Activated CD4-positive, alpha-beta T cell treated with anti-CD3 and anti-CD28 coated beads, Interleukin-2, amount 50 U/mL, for 24 hours (primary cell): Measurements from ENCODE around the gene HVCN1.

Source experiments
- DNase-seq, 2 donors: peaks; one replicate each; pipeline ENCODE4 v3.0.0-alpha.2; 2020; ENCODE audit warnings: low read depth in 1 of 2, low spot score in 1 of 2

The HVCN1 gene

DNA sequence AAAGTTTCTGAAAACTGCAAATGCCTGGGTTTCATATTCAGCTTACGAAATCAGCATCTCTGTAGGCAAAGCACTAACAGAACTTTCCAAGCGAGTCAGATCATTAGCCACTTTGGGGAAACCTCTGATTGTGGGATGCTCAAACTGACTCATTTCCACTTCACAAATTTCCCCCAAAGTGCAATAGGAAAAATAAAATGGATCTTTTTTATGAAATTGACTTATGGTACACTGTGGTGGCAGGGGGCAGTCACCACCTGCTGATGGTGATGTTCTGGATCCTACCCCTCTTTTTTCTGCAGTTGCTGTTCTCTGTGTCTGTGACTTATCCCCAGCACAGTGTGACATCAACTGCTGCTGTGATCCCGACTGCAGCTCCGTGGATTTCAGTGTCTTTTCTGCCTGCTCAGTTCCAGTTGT, 69.4 kb downstream of the HVCN1 start:
- peak in 1 of 2 donors; percentile 26 for DNase-seq

DNA sequence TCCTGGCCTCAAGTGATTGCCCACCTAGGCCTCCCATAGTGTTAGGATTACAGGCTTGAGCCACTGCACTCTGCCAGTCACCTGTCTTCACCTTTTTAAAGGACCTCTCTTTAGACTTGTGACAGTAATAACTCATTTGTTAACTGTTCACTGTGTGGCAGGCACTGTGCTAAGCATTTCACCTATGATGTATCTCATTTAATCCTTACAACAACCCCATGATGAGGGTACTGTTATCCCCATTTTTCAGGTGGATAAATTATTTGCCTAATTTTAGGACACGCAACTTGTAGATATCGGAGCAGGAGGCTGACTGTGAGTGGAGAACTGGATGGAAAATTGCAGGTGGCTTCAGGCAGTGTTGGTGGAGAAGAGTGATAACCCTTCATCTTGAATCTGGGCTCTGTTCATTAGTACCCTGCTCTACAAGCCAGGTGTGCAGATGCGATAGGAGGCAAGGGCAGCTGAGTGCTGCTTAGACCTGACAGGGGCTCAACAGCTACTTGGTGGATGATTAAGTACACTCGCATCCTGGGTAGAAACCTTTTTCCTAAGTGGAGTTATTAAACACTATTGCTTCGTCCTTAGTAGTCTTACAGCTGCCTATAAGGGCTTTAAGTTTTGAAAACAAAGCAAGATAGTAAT, 72.3 kb downstream of the HVCN1 start:
- DNase-seq: no peak

- DNase-seq: no peak
Observed at GRCh38 chr12:110615171-110615570, 73.7 kb downstream of the HVCN1 start.

- DNase-seq: peak; percentile 92 to 95
Observed at GRCh38 chr12:110613771-110614684, 74.9 kb downstream of the HVCN1 start, which contains the start of gene TCTN1. Gene TCTN1, plus strand, starts transcription at chr12:110614129. Its CDS starts 54 bp downstream, at chr12:110614183.

DNA sequence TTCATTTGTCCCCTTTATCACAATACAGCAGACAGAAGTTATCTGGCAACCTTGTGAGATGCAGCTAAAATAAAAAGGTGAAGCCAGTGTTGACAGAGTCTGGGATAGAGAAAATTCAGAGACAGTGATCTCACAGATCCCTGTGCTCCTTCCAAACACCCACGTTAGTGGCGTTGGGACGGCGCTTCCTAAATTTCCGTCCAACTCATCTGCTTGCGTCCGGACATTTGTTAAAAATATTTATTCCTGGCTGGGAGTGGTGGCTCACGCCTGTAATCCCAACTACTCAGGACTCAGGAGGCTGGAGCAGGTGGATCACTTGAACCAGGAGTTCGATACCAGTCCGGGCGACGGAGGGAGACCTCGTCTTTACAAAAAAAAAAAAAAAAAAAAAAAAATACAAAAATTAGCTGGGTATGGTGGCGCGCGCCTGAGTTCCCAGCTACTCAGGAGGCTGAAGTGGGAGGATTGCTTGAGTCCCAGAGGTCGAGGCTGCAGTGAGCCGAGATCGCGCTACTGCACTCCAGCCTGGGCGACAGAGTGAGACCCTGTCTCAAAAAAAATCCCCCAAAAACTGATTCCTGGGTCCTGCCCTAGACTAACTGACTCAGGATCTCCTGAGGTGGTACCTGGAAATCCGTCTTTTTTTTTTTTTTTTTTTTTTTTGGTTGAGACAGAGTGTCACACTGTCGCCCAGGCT, 75.7 kb downstream of the HVCN1 start:
- no peak for DNase-seq

DNA sequence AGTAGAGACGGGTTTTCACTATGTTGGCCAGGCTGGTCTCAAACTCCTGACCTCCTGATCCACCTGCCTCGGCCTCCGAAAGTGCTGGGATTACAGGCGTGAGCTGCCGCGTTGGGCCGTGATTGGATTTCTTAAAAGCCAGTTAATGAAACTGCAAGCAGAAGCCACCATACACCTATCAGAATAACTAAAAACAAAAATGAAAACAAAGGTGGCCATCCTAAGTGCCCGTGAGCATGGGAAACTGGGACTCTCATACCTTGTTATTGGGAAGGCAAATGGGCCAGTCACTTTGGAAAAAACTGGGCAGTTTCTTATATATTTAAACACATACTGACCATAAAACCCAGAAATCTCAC, 82.7 kb downstream of the HVCN1 start:
- DNase-seq: no peak

- peak in 1 of 2 donors; percentile 35 for DNase-seq
Observed at GRCh38 chr12:110602085-110602814, 86.7 kb downstream of the HVCN1 start.

DNA sequence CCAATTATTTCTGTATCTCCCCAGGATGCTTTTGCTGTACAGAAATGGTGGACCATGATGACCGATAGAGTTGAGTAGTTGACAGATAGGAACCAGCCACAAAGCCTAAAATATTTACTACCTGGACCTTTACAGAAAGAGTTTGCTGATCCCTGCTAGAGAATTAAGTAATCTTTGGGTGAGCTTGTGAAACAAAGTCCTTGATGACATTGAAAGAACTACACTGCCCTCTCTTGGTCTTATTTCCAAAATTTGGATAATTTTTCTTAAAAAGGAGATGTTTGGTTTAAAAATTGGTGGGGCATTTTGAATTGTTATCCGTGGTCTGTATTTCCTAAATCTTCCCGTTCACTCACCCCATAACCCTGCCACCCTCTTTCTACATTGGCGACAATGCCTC, 88.7 kb downstream of the HVCN1 start:
- no peak for DNase-seq

- no peak for DNase-seq
Observed at GRCh38 chr12:110599334-110599733, 89.6 kb downstream of the HVCN1 start.
